ENCODE results near the gene SDR42E2.
"Not testable (repeated sequence)": the region's sequence is repeated elsewhere in the genome, so short reads cannot be mapped to it uniquely, and the experiment has no call there.

The SDR42E2 gene

DNA sequence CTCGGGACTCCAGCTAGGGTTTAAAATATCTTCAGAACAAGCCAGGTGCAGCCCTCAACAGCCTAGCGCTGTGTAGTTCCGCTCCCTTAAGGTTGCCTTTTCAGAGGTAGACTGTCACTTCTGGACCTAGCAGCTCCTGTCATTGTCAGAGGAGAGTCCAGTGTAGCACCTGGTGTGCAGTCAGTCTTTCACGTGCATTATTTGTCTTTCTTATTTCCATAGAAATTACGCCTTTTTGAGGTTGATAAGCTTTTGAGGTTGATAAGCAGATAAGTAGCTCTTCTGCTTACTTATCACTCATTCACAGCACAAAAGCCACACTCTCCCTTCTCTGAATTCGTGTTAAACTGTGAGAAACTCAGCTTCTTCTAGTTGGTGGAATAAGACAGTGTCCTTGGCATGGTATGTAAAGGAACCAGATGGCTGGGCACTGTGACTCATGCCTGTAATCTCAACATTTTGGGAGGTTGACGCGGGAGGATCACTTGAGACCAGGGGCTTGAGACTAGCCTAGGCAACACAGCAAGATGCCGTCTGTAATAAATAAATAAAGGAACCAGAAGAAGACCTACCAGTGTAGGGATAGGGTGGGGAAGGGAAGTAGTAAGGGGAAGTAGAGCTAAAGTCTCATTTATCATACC lies 54.0 kb downstream of the SDR42E2 start:
- DNase-seq, result peak; percentile 27

- DNase-seq, result not testable (repeated sequence)
These were observed 54.5 kb downstream of the SDR42E2 start for GRCh38 chr16:22216832-22217225.

- no peak for DNase-seq
These were observed 55.8 kb downstream of the SDR42E2 start for GRCh38 chr16:22217890-22218730.

DNA sequence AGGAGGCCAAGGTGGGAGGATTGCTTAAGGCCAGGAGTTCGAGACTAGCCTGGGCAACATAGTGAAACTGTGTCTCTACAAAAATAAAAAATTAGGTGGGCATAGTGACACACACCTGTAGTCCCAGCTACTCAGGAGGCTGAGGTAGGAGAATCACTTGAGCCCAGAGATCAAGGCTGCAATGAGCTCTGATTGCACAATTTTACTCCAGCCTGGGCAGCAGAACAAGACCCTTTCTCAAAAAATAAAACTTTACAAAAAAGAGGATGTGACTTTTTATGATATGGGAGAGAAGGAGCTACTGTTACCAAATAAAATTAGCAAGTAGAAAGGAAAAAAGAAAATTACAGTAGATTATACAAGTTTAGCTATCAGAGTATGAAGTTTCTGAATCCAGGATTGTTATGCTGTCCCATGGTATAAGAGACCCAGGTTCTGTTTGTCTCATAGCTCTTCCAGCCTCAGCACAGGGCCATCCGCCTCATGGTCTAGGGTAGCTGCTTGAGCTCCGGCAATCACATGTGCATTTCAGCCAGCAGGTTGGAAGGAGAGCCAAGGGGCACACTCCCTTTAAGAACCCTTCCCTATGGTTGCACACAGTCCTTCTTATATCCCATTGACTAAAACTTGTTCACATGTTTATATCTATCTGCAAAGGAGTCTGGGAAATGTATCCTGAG lies 57.2 kb downstream of the SDR42E2 start:
- DNase-seq, result no peak

DNA sequence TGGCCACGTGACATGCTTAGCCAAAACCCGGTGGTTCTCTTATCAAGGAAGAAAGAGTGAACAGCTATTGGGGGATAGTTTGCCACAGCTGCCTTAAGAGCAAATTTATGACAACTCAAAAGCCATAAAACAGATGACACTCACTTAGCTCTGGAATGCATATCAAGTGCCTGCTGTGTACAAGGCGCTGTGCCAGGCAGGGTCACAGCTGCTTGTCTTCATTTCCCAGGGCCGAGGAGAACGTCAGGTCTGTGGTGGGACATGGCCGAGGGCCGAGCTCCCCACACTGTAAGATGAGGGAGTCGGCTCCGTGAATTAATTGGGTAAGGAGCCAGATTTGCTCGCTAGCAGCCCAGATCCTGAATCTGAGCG lies 57.7 kb downstream of the SDR42E2 start:
- DNase-seq, result no peak

DNA sequence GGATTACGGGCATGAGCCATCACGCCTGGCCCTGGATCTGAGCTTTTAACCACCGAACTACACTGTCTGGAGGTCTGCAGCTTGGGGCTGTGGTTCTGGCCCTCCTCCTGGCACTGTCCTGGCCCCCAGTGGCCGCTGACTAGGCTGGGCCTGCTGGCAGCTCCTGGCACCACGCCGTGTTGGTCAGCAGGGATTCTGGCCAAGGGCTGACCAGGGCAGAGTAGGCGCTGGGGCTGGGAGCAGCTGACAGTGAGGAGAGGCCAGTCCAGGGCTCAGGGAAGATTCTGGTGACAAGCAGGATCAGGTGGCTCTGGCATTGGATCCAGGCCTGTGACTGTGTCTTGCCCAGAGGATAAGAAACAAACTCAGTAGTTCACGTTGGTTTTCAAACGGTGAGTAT lies 58.4 kb downstream of the SDR42E2 start:
- DNase-seq, result no peak

GRCh38 chr16:22222006-22222405 lies 59.7 kb downstream of the SDR42E2 start:
- DNase-seq, result no peak

- DNase-seq, result no peak
These were observed 60.7 kb downstream of the SDR42E2 start for GRCh38 chr16:22222998-22223397.

- no peak for DNase-seq
These were observed 62.8 kb downstream of the SDR42E2 start for GRCh38 chr16:22225060-22225459.

DNA sequence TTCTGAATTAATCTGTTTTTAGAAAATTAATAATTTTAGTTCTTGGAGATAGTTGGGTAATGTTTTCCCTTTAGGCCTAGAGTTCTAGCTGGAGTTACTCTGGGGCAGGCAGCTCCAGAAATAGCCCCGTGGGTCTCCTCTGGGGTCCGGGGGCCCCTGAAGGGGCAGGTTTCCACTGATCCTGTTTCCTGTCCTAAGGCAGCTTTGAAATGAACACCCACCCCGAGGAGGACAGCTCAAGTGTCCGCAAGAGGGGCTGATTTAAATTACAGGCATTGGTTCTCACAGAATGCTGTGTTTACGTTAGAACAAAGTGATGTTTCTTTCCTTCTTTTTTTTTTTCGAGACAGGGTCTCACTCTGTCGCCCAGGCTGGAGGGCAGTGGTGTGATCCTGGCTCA lies 67.6 kb downstream of the SDR42E2 start:
- no peak for DNase-seq

DNA sequence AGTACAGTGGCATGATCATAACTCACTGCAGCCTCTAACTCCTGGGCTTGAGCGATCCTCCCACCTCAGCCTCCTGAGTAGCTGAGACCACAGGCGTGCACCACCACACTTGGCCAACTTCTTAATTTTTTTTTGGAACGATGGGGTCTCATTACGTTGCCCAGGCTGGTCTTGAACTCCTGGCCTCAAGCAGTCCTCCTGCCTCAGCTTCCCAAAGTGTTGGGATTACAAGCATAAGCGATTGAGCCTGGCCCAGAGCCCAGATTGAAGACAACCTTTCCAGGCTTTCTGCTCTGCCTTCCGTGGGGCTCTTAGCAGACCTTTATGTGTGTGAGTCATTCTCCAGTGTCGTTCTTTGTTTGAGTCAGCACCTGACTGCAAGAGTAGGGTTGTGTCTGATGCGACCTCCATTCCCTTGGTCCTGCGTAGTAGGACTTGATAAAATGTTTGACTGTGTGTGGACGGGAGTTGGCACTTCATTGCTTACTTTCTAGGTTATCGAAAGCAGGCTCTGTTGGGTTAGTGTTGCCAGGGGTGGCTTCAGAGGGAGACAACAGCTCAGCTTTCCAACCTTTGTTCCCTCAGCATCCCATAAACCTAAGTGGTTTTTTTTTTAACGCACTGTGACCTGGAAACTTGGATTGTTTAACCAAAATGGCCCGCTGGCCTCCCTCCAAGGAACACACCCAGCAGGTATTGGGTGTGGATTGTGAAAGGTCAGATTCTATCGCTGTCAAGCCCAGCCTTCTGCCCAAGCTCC lies 70.2 kb downstream of the SDR42E2 start:
- no peak for DNase-seq

DNA sequence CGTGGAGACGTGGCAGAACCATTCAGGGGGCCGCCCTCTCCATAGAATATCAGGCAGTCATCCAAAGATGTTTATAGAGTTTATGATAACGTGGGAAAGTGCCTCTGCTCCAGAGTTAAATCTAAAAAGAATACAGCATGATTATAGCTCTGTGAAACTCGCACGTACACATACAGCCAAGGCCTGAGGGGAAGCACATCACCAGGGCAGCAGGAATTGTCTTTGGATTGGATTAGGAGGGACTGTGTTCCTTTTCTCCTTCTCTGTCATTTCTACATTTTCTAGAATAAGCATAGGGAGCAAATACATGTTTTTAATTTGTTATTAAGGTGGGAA lies 70.7 kb downstream of the SDR42E2 start:
- DNase-seq, result no peak

DNA sequence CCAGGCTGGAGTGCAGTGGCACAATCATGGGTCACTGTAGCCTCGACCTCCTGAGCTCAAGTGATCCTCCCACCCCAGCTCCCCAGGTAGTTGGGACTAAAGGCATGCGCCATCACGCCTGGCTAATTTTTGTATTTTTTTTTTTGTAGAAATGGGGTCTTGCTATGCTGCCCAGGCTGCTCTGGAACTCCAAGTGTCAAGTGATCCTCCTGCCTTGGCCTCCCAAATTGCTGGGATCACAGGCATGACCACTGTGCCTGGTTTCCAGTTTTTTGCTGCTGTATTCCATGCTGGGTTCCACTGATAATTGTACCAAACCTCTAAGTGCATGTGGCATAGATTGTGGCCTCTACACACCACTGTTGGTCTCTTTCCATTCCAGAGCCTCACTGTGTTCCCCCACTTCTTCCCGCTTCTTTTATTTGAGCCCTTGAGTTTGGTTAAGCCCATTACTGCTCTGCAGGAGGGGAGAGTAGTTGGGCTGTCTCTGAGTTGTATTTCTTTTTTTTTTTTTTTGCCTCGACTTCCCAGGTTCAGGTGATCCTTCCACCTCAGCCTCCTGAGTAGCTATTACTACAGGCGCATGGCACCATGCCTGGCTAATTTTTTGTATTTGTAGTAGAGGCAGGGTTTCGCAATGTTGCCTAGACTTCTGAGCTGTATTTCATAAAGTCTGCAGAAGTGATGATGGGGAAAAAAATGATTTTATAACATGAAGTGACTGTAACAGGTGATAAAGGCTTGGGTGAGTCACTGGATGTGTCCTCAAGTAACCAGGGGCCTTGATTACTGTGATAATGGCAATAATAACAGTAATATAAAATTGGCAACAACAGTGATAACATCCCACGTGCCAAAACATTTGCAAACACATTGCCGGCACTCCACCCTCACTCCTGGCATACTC lies 73.8 kb downstream of the SDR42E2 start:
- no peak for DNase-seq

DNA sequence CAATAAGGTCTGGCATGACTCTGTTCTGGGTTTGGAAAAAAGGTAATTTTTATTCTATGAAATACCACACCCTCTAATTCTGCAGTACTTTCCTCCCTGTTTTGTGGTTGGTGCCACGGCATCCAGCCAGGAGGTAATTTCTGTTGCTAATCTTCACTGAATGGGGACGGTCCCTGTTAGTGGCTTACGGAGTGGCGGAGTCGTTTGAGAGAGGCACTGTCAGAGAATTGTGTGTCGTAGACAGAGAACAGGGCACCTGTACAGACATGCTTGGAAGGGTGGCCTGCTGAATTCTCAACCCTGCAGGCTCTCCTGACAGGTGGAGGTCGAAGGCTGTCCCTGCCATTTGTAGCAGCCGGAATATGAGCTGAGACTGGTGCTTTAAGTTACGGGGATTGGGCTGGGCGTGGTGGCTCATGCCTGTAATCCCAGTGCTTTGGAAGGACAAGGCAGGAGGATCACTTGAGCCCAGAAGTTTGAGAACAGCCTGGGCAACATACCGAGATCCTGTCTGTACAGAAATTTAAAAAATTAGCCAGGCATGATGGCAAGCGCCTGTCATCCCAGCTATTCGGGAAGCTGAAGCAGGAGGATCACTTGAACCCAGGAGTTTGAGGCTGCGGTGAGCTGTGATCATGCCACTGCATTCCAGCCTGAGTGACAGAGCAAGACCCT lies 77.0 kb downstream of the SDR42E2 start:
- DNase-seq, result no peak

GRCh38 chr16:22240023-22240710 lies 77.9 kb downstream of the SDR42E2 start:
- no peak for DNase-seq

All from amniotic stem cell (primary cell).